NCI-H1930 (cell line): ENCODE results near the gene ANKRD11.
"Not testable (repeated sequence)": the region's sequence is repeated elsewhere in the genome, so short reads cannot be mapped to it uniquely, and the experiment has no call there.

ENCODE experiments used
- DNase-seq, 2 experiments: peaks; one replicate each; lab custom pipeline; 2025; lab: John Stamatoyannopoulos, UW

ANKRD11 gene

GRCh38 chr16:89280546-89281188 lies 209.7 kb downstream of the ANKRD11 start:
- no peak for DNase-seq

- DNase-seq = no peak
These were observed 210.5 kb downstream of the ANKRD11 start for GRCh38 chr16:89279666-89280481.

GRCh38 chr16:89278441-89279240 lies 211.7 kb downstream of the ANKRD11 start:
- no peak for DNase-seq

- no peak for DNase-seq
These were observed 212.6 kb downstream of the ANKRD11 start for GRCh38 chr16:89277641-89278341.

GRCh38 chr16:89277049-89277448 lies 213.3 kb downstream of the ANKRD11 start:
- DNase-seq = no peak

GRCh38 chr16:89275837-89276720 lies 214.3 kb downstream of the ANKRD11 start:
- no peak for DNase-seq

- no peak for DNase-seq
These were observed 215.1 kb downstream of the ANKRD11 start for GRCh38 chr16:89275284-89275584.

- no peak for DNase-seq
These were observed 215.6 kb downstream of the ANKRD11 start for GRCh38 chr16:89274561-89275283.

- DNase-seq = no peak
These were observed 216.5 kb downstream of the ANKRD11 start for GRCh38 chr16:89273741-89274472.

GRCh38 chr16:89272631-89273030 lies 217.7 kb downstream of the ANKRD11 start:
- DNase-seq = no peak

GRCh38 chr16:89270666-89271345 lies 219.6 kb downstream of the ANKRD11 start:
- no peak for DNase-seq

GRCh38 chr16:89269805-89270665 lies 220.3 kb downstream of the ANKRD11 start:
- no peak for DNase-seq

- no peak for DNase-seq
These were observed 221.2 kb downstream of the ANKRD11 start for GRCh38 chr16:89268987-89269735.

- no peak for DNase-seq
These were observed 221.8 kb downstream of the ANKRD11 start for GRCh38 chr16:89268585-89268984.

- DNase-seq = not testable (repeated sequence)
These were observed 222.6 kb downstream of the ANKRD11 start for GRCh38 chr16:89267746-89268145.

- DNase-seq = no peak
These were observed 223.7 kb downstream of the ANKRD11 start for GRCh38 chr16:89266521-89267134.

- no peak for DNase-seq
These were observed 224.7 kb downstream of the ANKRD11 start for GRCh38 chr16:89265647-89266046.
